ENCODE measurements around the gene ADPRH. TPM values are rescaled to one million over a fixed set of nuclear protein-coding genes. Genes with fewer than 3 reads are reported as not detected.

The ADPRH gene
- total RNA-seq, 1 donor from 2014 or later, result 1.1 TPM

GRCh38 chr3:119604878-119605277, 25.6 kb downstream of the ADPRH start:
- no peak for TF ChIP-seq CTCF (IDR thresholded peaks at IDR 0.05; ENCODE audit: partially characterized antibody, unreplicated experiment)
- Mint-ChIP-seq H3K36me3 (ENCODE audit: unreplicated experiment) (no peaks in the 10 kb centered on the region), H3K9me3 (ENCODE audit: unreplicated experiment) (no peaks in the 10 kb centered on the region), H3K27me3 (ENCODE audit: unreplicated experiment) (peaks cover 4% of the 10 kb centered on the region), H3K27ac (ENCODE audit: unreplicated experiment) (no peak overlapping the region), H3K4me3 (ENCODE audit: unreplicated experiment) (no peak overlapping the region), H3K4me1 (ENCODE audit: low read depth, unreplicated experiment) (no peaks in the 10 kb centered on the region)
- no peak for DNase-seq

- no peaks in the 10 kb centered on the region for H3K9me3 Mint-ChIP-seq (ENCODE audit: unreplicated experiment)
- H3K36me3 Mint-ChIP-seq (ENCODE audit: unreplicated experiment), result peaks cover 9% of the 10 kb centered on the region
- no peak overlapping the region for H3K27ac Mint-ChIP-seq (ENCODE audit: unreplicated experiment)
- TF ChIP-seq CTCF (IDR thresholded peaks at IDR 0.05; ENCODE audit: partially characterized antibody, unreplicated experiment), result no peak
- H3K4me1 Mint-ChIP-seq (ENCODE audit: low read depth, unreplicated experiment), result no peaks in the 10 kb centered on the region
- DNase-seq, result no peak
- peaks cover 3% of the 10 kb centered on the region for H3K27me3 Mint-ChIP-seq (ENCODE audit: unreplicated experiment)
- H3K4me3 Mint-ChIP-seq (ENCODE audit: unreplicated experiment), result no peak overlapping the region
Observed at GRCh38 chr3:119608405-119609000, 29.2 kb downstream of the ADPRH start.

- H3K4me3 Mint-ChIP-seq (ENCODE audit: unreplicated experiment), result no peak overlapping the region
- no peaks in the 10 kb centered on the region for H3K9me3 Mint-ChIP-seq (ENCODE audit: unreplicated experiment)
- no peak for DNase-seq
- no peak overlapping the region for H3K27ac Mint-ChIP-seq (ENCODE audit: unreplicated experiment)
- no peaks in the 10 kb centered on the region for H3K4me1 Mint-ChIP-seq (ENCODE audit: low read depth, unreplicated experiment)
- peaks cover 3% of the 10 kb centered on the region for H3K27me3 Mint-ChIP-seq (ENCODE audit: unreplicated experiment)
- no peak for TF ChIP-seq CTCF (IDR thresholded peaks at IDR 0.05; ENCODE audit: partially characterized antibody, unreplicated experiment)
- peaks cover 9% of the 10 kb centered on the region for H3K36me3 Mint-ChIP-seq (ENCODE audit: unreplicated experiment)
Observed at GRCh38 chr3:119609301-119609700, 30.0 kb downstream of the ADPRH start.

- H3K9me3 Mint-ChIP-seq (ENCODE audit: unreplicated experiment), result no peaks in the 10 kb centered on the region
Observed at GRCh38 chr3:119611664-119612063, 32.4 kb downstream of the ADPRH start.

More at GRCh38 chr3:119611664-119612063, 32.4 kb downstream of the ADPRH start:
- no peak for DNase-seq
- Mint-ChIP-seq H3K4me1 (ENCODE audit: low read depth, unreplicated experiment) (no peaks in the 10 kb centered on the region), H3K36me3 (ENCODE audit: unreplicated experiment) (peaks cover 9% of the 10 kb centered on the region), H3K27ac (ENCODE audit: unreplicated experiment) (no peak overlapping the region), H3K4me3 (ENCODE audit: unreplicated experiment) (no peak overlapping the region), H3K27me3 (ENCODE audit: unreplicated experiment) (peaks cover 3% of the 10 kb centered on the region)
- no peak for TF ChIP-seq CTCF (IDR thresholded peaks at IDR 0.05; ENCODE audit: partially characterized antibody, unreplicated experiment)

All from glutamatergic neuron (in vitro differentiated cells).